ENCODE results near the gene EIF1AD.
"Not testable (repeated sequence)": the region's sequence is repeated elsewhere in the genome, so short reads cannot be mapped to it uniquely, and the experiment has no call there.

EIF1AD gene

DNA sequence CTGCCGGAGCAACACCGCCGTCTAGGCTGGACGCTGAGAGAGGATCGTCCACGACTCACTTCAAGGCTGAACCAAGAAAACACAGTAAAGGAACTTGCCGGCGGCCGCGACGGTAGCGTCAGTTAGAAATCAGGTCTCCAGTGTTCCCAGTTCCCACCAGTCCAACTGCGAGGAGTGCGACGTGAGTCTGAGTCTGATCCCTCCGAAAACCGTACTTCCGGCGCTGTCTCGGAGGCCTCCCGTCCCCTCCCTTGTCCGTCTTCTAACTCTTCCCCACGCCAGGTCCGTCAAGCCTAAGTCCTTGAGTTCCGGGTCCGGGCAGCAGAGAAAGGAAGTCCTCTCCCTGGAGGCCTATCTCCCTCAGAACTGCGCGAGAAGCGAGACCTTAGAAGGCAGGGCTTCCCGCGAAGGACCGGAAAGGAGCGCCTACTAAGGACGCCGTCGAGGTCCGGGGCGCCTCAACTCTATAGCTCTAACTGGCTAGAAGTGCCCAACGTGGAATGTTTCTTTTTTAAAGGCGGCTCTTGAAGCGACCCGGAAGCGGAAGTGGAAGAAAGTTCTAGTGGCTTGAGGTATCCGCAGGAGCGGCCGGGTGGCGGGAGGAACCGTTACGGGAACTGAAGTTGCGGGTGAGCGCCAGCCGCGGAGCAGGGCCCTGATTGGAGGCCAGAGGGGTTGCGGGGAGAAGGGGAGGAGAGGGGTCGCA lies at the start of gene EIF1AD, which contains the start of gene BANF1:
TSS of gene EIF1AD (minus strand) at position 216 of the 706 bp plus-strand sequence. CDS start 1,768 bp downstream, outside the sequence.
TSS of gene BANF1 (plus strand) at position 562 of the 706 bp plus-strand sequence. CDS start 748 bp downstream, outside the sequence.
- peak in 55 of 56 donors; percentile 79 to 100 (median 97) for DNase-seq

DNA sequence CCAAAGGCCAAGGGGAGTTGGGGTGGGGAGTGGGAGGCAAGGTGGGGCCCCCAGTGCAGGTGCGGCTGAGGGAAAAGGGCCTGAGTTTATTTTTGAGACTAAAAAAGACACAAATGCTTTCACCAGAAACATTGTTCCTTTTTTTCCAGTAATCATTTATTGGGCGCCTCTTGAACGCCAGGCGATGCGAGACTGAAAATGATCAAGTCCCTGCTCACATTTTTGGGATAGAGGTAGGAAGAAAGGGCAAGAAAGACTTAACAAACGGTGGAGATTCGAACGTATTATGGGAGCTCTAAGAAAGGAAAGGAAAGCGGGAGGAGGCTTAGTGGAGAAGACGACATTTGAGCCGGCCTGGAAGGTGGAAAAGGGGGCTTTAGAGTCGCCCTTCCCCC lies 49.4 kb upstream of the EIF1AD start:
- peak in 1 of 56 donors; percentile 43 for DNase-seq

GRCh38 chr11:66050581-66051231 lies 48.7 kb upstream of the EIF1AD start:
- DNase-seq, result no peak

GRCh38 chr11:66048547-66049323 lies 46.8 kb upstream of the EIF1AD start, which contains the start of gene GAL3ST3:
GAL3ST3 (minus strand) TSS chr11:66049161; CDS start chr11:66045415, 3,746 bp downstream.
- DNase-seq, result peak in 10 of 56 donors; percentile 8 to 63 (median 28)

DNA sequence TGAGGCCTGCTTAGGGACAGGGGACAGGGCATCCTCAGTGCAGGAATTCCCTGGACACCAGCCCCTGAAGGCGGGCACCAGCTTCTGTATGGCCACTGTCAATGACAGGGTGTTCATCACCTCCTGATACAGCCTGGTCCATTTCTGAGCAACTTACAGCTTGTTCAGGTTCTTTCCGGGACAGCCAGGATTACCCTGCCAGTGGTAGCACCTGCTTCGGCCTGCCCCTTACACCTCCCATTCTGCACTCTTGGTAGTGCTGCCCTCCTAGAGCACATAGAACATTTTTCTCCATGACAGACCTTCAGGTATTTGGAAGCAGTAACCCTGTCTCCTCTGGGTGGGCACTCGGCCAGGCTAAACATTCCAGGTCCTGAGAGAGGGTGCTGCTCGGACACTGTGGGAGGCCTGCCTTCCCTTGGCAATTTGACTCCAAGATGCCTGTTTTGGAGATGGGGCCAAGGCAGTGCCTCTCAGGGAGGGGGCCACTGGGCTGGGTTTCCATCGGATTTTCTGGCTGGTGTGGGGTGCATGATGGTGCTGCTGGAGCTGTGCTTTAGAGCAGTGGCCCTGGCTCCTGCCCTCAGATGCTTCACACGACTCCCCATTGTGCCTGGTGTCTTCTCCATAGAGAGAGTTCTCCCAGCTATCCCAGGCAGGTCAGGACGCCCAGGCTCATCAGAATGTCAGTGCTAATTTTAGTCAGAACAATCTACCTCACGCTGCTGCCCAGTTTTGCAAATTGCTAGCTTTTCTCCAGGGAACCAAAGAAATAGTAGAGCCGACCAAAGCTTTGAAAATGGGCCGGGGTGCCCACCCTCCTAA lies 45.8 kb upstream of the EIF1AD start:
- no peak for DNase-seq

DNA sequence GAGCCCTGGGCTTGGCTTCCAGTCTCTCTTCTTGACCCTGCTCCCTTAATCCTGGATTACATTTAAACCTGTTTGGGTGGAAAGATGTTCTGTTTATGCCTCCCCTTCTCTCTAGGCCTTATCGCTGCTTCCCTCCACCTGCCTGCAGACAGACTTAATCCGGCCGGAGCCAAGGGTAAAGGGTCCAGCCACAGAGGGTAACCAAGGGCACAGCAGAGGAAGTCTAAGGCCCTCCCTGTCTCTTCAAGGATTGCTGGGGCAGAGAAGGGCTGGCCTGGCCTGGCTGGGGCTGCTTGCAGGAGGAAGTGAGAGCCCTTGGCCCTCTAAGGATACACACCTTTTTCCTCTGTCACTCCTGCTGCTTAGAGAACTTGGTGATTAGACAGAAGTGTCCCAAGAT lies 44.9 kb upstream of the EIF1AD start:
- DNase-seq, result no peak

DNA sequence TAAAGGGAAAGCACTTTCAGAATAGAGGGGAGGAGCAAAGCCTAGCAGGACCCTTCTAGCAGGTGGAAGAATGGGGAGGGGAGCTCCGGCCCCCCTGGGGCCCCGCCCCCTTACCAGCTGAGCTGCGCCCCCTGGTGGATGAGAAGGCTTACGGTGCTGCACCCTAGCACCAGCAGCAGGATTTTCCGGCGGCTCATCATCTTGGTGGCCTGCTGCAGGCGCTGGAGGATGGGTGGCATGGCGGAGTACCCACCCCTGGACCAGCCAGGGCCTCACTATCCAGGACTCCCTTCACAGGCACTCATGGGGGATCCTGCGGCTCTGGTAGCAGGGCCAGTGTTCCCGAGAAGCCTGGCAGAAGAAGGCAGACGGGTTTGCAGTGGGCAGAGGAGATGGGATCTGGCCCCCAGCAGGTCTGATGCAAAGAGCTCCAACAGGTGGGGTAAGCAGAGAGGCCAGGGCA lies 43.3 kb upstream of the EIF1AD start:
- peak in 51 of 56 donors; percentile 16 to 87 (median 57) for DNase-seq

GRCh38 chr11:66044757-66045156 lies 42.8 kb upstream of the EIF1AD start:
- DNase-seq, result no peak

DNA sequence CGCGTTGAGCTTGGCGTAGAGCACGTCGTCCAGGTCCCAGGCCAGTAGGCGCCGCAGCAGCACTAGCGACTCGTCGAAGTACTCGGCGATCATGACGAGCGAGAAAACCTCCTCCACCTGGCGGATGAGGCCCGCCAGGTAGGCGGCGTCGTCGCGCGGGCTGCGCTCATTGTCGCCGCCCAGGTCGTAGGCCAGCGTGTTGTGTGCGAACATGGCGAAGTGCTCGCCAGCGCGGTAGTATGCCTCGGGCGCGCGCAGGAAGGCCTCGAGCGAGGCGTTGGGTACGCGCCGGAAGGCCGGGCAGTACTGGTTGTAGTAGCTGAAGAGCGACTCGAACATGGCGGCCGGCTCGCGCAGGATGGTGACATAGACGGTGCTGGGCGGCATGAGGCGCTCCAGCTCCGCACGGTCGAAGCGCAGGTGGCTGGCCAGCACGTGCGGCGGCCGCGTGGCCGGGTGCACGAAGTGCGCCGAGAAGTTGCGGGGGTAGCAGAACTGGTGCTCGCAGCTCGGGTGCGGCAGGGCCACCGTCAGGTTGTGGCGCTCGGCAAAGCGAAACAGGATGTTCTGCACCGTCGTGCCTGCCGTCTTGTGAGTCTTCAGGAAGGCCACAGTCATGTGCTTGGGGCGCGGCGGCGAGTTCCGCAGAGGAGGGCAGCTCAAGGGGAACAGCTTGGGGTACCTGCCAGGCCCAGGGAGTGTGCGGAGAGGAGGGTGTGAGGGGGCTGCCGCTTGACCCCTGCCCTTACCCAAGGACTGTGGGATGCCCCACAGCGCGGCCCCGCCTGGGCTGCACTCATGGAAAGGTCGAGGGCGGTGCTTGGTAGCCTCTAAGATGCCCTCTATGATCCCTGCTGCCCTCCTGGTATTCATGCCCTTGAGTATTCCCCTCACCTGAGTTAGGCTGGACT lies 41.3 kb upstream of the EIF1AD start:
- DNase-seq, result no peak

DNA sequence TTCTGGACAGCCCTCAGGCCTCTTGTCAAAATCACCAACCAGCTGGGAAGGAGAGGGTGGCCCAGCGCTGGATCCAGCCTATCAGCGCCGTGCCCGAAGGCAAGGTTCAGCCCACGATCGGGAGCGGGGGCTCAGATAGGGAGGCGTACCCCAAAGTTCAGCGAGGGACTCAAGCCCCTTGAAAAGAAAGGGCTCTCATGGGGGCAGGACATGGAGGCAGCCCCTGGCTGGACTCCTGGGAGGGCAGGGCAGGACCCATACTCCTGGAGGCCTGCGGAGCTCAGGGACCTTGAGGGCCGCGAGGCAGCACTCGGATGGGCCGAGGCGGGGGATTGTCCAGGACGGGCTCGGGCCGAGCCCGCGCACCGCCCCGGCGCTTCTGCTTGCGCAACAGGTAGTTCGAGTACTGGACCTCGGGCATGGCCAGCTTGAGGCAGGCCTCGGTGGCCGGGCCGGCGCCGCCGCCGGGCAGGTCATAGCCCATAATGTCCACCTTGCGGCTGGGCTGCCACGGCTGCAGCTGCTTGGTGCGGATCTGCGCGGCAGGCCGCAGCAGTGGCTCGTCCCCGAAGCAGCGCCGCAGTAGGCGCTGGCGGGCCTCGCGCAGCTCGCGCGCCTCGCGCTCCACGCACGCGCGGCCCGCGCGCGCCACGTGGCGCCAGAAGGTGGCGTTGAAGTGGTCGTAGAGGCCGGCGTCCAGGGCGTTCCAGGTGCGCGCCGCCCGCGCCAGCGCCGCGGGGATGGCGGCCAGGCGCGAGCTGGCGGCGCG lies 40.5 kb upstream of the EIF1AD start:
- no peak for DNase-seq

DNA sequence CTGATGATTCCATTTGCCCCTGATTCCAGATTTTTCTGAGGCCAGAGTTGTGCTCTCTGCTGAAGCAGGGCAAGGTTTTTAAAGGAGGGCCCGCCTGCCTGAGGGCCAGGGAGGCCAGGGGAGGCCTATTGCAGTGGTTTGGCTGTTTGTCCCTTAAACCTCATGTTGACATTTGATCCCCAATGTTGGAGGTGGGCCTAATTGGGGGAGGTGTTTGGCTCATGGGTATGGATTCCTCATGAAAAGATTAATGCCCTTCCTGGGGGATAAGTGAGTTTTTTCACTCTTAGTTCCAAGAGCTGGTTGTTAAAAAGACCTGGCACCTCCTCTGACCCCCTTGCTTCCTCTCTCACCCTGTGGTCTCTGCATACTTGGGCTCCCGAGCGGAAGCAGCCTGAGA lies 37.8 kb upstream of the EIF1AD start:
- no peak for DNase-seq

- DNase-seq, result no peak
These were observed 35.4 kb upstream of the EIF1AD start for GRCh38 chr11:66037327-66037726.

DNA sequence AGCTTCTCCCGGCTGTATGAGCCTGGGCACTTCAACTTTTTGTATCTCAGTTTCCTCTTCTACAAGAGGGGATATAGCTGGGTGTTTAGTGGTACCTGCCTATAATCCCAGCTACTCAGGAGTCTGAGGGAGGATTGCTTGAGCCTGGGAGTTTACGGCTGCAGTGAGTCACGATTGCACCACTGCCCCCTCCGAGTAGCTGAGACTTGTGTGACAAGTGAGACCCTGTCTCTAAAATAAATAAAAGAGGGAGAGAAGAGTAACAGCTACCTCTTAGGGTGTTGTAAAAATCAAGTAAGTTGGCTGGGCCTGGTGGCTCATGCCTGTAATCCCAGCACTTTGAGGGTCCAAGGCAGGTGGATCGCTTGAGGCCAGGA lies 34.4 kb upstream of the EIF1AD start:
- DNase-seq, result no peak

DNA sequence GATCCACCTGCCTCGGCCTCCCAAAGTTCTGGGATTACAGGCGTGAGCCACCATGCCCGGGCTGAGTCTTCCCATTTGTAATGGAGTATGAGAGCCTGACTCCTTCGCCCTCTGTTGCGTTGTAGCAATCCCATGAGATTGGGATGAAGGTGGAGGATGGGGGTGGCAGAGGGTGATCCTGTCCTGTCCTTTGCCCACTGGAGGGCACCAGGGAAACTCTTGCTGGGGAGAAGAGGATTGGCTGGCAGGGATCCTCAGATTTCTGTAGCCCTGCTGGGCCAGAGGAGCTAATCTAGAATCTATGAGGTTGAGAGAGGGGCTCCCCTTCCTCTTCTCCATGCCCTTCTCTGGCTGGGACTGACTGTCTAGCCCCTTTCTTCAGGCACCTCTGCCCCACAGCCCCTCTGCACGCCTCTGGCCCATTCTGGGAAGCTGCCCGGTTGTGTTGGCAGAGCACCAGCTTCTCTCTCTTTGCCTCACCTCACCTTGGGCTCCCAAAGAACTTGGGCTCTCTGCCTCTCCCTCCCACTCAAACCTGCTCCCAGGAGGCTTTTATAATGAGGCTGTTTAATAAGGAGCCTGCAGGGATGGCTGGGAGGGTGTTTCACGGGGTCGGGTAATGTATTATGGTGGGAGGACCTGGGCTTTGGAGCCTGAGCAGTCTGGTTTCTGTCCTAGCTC lies 33.8 kb upstream of the EIF1AD start:
- no peak for DNase-seq

GRCh38 chr11:66032957-66033735 lies 31.2 kb upstream of the EIF1AD start:
- no peak for DNase-seq

DNA sequence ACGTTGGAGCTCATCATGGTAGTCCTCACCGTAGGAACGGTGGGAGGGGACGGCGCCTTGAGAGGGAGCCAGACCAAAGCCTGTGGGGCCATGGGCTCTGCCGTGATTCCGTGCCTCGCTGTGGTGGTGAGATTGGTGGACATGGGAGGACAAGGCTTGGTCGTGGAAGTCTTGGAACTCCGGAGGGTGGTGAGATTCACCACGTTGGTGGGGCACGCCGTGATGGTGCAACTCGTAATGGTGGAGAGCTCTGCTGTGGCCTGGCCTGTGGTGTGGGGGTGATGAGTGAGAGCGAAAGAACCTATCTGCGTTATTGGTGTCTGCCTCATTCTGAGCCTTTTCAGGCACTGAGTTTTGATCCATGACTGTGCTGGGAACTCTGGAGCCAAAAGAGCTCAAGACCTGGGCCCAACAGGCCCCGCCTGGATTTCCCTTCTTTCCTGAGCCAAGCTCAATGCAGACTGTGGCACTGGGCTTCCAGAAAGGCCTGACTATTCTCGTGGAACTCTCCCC lies 24.1 kb upstream of the EIF1AD start, which contains the start of gene CATSPER1:
TSS of gene CATSPER1 (minus strand) at position 463 of the 513 bp plus-strand sequence. CDS start at position 363, 100 bp downstream.
- no peak for DNase-seq

DNA sequence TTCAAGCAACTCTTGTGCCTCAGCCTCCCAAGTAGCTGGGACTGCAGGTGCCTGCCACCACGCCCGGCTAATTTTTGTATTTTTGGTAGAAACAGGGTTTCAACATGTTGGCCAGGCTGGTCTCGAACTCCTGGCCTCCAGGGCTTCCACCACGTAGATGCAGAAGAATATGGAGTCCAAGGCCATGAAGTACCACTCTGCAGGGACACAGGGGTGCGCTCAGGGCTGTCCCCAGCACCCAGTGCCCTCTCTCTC lies 21.2 kb upstream of the EIF1AD start:
- not testable (repeated sequence) for DNase-seq
